Effector memory CD4-positive, alpha-beta T cell (primary cell): ENCODE results near the gene PRSS2.
A peak's percentile ranks its signal among the peaks of the same experiment; 100 is the strongest.

Source experiments
- DNase-seq, 3 donors: peaks; one replicate each; pipeline ENCODE4 v3.0.0-alpha.2; 2020
- H3K27ac ChIP-seq: 2 replicates; pipeline ENCODE4 v1.7.0; 2013; ENCODE audit warnings: mild to moderate bottlenecking, low read length, moderate library complexity; ENCODE audit not compliant: insufficient read depth, poor library complexity, severe bottlenecking
- H3K27me3 ChIP-seq: replicated peaks from 2 replicates; pipeline ENCODE4 v1.7.0; 2013; ENCODE audit warnings: mild to moderate bottlenecking, low read length; ENCODE audit not compliant: insufficient read depth, control insufficient read depth, poor library complexity, severe bottlenecking
- H3K36me3 ChIP-seq: 2 replicates; pipeline ENCODE4 v1.7.0; 2013; ENCODE audit warnings: mild to moderate bottlenecking, low read length, moderate library complexity; ENCODE audit not compliant: control insufficient read depth, insufficient read depth
- H3K4me1 ChIP-seq: 2 replicates; pipeline ENCODE4 v1.7.0; 2013; ENCODE audit warnings: low read length, mild to moderate bottlenecking; ENCODE audit not compliant: control insufficient read depth, insufficient read depth, poor library complexity, severe bottlenecking
- H3K4me3 ChIP-seq: 2 replicates; pipeline ENCODE4 v1.7.0; 2013; ENCODE audit warnings: low read length, low read depth, mild to moderate bottlenecking; ENCODE audit not compliant: insufficient read depth, poor library complexity, severe bottlenecking
- H3K9me3 ChIP-seq: 2 replicates; pipeline ENCODE4 v1.7.0; 2013; ENCODE audit warnings: mild to moderate bottlenecking, low read length, moderate library complexity; ENCODE audit not compliant: control insufficient read depth

PRSS2 gene

DNA sequence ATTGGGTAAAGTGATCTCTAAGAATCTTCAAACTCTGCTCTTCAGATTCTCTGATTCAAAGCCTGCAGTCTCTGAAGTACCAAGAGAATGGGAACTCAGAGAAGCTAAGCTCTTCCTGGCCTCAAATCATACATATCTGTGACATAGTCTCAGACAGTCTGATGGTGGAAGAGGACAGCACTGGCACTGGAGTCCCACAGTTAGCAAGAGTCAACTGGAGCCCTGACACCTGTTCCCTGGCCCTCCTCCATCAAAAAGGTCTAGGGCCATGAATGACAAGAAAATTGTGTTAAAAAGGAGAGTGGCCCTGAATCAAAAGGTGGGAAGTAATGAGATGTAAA, 37.7 kb downstream of the PRSS2 start:
- peaks cover 93% of the 10 kb centered on the region for H3K4me1 ChIP-seq

DNA sequence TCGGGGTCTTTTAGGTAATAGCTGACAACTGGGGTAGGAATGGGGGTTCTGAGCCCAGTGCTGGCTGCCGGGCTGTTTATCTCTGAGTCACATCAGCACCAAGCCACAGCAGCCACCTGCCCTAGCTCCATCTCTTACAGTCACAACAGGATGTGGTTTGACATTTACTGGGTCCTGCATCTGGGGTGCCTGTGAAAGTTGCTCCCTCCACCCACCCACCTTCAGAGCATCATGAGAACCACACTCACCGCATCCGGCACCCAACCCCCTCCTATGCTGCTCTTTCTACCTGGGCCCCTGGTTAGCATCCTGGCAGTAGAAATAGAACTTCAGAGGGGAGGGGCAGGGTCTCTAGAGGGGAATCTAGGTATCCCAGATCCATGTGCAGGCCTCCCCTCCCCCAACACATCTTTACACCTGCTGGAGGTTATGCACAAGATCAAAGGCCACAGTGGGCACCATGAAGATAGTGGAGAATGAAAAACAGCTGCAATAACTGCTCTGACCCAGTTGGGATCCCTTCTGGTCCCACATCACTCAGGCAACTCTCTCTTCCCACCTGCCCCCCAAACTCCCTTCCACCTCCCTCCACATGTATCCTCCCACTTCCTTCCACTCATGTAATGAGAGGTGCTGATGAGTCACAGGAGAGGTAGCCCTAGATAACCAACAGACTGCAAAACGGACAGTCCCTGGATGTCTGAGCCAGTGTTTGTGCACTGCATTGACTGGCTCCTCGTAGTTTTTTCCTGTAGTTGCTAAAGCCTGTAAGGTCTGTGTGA, 38.2 kb downstream of the PRSS2 start:
- peak; percentile 94 to 95 (median 95) for DNase-seq
- Histone ChIP-seq H3K36me3 (no peaks in the 10 kb centered on the region), H3K27ac (peak overlapping the region; percentile 99)

More for the DNA sequence above, 37.7 kb downstream of the PRSS2 start:
- no peak for DNase-seq
- no peaks in the 10 kb centered on the region for H3K9me3 ChIP-seq
- H3K36me3 ChIP-seq = peaks cover 5% of the 10 kb centered on the region
- H3K4me3 ChIP-seq = peak overlapping the region; percentile 29
- peak overlapping the region; percentile 99 for H3K27ac ChIP-seq
- no peaks in the 10 kb centered on the region for H3K27me3 ChIP-seq

DNA sequence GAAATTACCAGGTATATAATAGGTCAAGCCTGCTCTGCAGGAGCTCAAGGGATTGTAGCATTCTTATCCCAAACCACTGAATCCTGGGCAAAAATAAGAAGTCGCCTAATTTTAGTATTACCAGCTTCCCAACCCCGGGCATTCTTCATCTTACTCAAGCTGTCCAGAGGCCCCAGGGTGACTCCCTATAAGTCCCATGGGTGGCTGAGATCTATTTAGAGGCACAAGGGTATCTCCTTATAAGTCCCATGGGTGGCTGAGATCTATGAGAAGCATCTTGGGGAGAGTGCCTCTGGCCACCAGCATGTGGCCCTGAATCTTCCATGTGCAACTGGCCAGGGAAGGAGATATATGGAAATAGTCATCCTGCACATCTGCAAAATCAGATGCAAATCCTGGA, 38.9 kb downstream of the PRSS2 start:
- peak overlapping the region; percentile 99 for H3K27ac ChIP-seq
- peaks cover 81% of the 10 kb centered on the region for H3K4me1 ChIP-seq
- no peak for DNase-seq
- peak overlapping the region; percentile 24 for H3K4me3 ChIP-seq
- H3K36me3 ChIP-seq = no peaks in the 10 kb centered on the region
- H3K27me3 ChIP-seq = no peaks in the 10 kb centered on the region
- no peaks in the 10 kb centered on the region for H3K9me3 ChIP-seq

More for the DNA sequence above, 38.2 kb downstream of the PRSS2 start:
- Histone ChIP-seq H3K4me3 (peak overlapping the region; percentile 29), H3K4me1 (peaks cover 88% of the 10 kb centered on the region), H3K9me3 (no peaks in the 10 kb centered on the region), H3K27me3 (no peaks in the 10 kb centered on the region)

DNA sequence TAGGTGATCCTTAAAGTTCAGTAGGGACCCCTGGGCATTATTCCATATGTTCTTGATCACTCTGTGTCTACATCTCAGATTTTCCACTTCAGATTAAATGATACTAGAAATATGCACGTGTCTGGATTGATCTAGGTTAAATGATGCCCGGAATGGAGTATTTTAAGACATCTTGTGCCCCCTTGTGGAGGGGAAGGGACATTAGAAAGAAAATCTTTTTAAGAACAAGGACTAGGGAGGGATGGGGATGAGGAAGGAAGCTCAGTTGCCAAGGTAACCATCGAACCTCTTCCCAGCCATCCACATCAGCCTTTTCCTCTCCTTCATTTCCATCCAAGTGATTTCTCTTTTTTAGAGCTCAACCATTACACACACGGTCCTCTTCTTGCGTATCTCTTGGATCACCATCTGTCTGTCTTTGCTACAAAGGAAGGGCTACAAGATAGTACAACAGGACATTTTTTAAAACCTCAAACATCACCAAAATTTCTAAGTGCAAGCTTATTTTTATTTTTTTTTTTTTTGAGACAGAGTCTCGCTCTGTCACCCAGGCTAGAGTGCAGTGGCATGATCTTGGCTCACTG, 40.5 kb downstream of the PRSS2 start:
- H3K27me3 ChIP-seq = no peaks in the 10 kb centered on the region
- H3K27ac ChIP-seq = peak overlapping the region; percentile 99
- no peak overlapping the region for H3K4me3 ChIP-seq
- peak in 1 of 3 donors; percentile 38 for DNase-seq
- peaks cover 65% of the 10 kb centered on the region for H3K4me1 ChIP-seq
- H3K36me3 ChIP-seq = no peaks in the 10 kb centered on the region
- no peaks in the 10 kb centered on the region for H3K9me3 ChIP-seq

DNA sequence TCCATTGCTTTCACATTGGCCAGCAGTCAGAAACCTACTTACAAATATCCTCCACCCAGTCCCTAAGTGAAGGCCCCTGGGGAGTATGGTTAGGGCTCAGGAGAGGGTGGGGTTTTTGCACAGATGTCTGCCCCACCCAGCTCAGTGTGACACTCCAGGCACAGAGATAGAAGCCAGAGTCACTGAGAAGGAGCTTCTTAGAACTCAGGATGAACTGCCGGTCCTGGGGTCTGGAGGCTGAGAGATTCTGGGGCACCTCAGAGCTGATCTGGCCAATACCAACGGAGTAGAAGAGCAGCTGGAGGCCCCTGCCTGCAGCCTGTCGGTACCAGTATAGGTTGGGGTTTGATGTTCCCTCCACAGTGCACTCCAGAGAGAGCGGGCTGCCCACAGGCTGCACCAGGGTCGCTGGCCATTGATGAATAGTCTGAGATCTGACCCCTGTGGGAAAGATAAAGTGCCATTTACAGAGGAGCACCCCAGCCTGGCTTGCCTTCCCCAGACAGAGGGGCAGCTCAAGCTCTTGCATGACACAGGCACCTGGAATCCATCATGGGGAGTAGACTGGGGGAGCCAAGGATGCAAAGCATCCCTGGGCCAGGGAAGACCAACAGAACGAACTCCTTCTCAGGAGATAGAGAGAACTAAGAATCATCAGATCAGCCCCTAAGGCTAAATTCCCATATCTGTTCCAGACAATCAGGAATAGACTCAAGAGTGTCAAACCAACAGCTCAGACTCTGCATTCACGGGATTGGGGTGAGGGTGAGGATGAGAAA, 41.9 kb downstream of the PRSS2 start:
- no peak for DNase-seq
- H3K4me1 ChIP-seq = peaks cover 51% of the 10 kb centered on the region

DNA sequence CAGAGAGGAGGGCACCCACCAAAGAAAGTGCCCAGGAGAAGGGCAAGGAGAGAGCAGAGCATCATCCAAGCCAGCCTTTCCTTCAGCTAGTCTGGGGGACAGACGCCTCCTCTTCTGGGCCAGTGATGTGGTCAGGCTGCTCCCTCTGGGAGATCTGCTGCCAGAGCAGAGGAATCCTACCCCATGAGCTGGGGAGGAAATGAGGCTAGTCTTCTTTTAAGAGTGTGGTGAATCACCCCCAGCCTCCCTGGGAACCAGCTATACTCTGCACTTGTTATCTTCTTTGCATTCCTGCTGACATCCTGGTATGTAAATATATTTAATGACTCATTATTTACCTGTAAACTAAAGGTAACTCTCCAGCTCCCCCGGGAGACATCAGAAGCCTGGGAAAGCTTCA, 42.5 kb downstream of the PRSS2 start:
- Histone ChIP-seq H3K4me3 (peak overlapping the region; percentile 5), H3K27ac (peak overlapping the region; percentile 54)

More for the DNA sequence above, 41.9 kb downstream of the PRSS2 start:
- Histone ChIP-seq H3K9me3 (no peaks in the 10 kb centered on the region), H3K4me3 (peak overlapping the region; percentile 5), H3K36me3 (no peaks in the 10 kb centered on the region), H3K27me3 (no peaks in the 10 kb centered on the region), H3K27ac (peak overlapping the region; percentile 54)

DNA sequence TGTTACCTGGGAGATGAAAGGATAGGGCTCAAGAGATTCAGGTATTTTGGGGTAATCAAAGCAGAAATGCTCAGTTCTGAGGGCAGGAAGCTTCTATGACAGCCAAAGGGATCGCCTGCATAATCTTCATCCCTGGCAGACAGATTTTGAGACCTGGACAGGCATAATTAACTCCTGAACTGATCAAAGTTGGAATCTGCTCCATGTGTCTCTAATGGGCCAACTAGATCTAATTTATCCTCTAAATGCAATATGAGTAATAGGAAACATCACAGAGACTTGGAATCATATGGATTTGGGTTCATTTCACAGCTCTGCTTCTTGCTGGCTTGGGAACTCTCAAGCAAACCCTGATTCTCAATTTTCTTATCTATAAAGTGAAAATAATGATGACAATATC, 42.9 kb downstream of the PRSS2 start:
- peak overlapping the region; percentile 54 for H3K27ac ChIP-seq
- no peaks in the 10 kb centered on the region for H3K9me3 ChIP-seq
- no peak for DNase-seq
- peaks cover 41% of the 10 kb centered on the region for H3K4me1 ChIP-seq
- H3K36me3 ChIP-seq = no peaks in the 10 kb centered on the region
- H3K27me3 ChIP-seq = no peaks in the 10 kb centered on the region
- no peak overlapping the region for H3K4me3 ChIP-seq

More for the DNA sequence above, 42.5 kb downstream of the PRSS2 start:
- Histone ChIP-seq H3K27me3 (no peaks in the 10 kb centered on the region), H3K4me1 (peaks cover 45% of the 10 kb centered on the region), H3K9me3 (no peaks in the 10 kb centered on the region), H3K36me3 (no peaks in the 10 kb centered on the region)
- DNase-seq = no peak

DNA sequence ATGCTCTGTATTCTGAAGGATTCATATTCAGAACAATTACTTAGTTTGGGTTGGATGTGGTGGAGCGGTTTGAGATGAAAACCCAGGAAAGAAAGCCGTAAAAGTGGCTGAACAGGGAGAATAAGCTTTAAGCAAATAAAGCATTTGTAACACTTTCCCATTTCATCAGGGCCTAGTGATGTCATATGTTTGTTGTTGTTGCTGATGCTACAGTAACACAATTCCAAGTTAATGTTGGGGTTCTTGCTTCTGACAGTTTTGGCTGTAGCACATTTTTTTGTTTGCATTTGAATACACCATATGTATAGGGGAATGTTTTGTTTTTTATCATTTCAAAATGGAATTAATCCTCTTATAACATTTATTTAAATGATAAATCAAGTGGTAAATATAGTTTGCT, 43.7 kb downstream of the PRSS2 start:
- no peaks in the 10 kb centered on the region for H3K36me3 ChIP-seq
- H3K4me1 ChIP-seq = peaks cover 36% of the 10 kb centered on the region
- no peak overlapping the region for H3K4me3 ChIP-seq
- no peaks in the 10 kb centered on the region for H3K27me3 ChIP-seq
- no peak overlapping the region for H3K27ac ChIP-seq
- no peak for DNase-seq
- H3K9me3 ChIP-seq = no peaks in the 10 kb centered on the region

DNA sequence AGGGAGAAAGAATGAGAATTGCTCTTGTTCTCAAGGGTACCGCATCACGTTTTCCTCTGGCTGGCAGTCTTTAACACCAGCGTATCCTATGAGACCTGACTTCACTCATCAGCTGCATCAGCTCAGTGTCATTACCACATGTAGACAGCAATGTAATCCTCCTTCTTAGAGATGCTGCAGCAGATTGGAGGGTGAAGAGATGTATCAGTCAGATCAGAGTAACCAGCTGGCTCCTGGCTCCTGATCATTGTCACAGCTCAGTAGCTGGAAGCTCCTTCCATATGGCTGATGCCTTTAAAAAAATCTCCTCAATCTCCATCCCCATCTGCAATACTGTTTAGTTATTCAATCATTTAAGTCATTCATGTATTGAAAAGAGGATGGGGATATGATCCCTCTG, 44.4 kb downstream of the PRSS2 start:
- Histone ChIP-seq H3K4me3 (no peak overlapping the region), H3K27me3 (no peaks in the 10 kb centered on the region), H3K9me3 (no peaks in the 10 kb centered on the region), H3K27ac (no peak overlapping the region), H3K36me3 (no peaks in the 10 kb centered on the region), H3K4me1 (peaks cover 29% of the 10 kb centered on the region)
- no peak for DNase-seq

DNA sequence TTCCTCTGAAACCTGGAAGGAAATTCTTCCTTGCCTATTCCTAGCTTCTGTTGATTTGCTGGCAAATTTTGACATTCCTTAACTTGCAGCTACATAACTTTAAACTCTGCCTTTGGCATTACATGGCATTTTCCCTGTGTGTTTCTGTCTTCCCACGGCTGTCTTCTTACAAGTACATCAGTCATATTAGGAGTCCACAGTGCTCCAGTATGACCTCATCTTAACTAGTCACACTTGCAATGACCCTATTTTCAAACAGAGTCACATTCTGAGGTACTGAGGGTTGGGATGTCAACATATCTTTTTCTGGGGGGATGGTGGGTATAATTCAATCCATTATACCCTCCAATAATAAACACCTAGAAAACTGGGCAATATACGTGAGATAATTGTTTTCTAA, 46.7 kb downstream of the PRSS2 start:
- Histone ChIP-seq H3K4me1 (peaks cover 9% of the 10 kb centered on the region), H3K27me3 (no peaks in the 10 kb centered on the region), H3K27ac (no peak overlapping the region), H3K36me3 (no peaks in the 10 kb centered on the region), H3K9me3 (no peaks in the 10 kb centered on the region), H3K4me3 (no peak overlapping the region)
- no peak for DNase-seq
